ENCODE data around the gene CBX7.

The CBX7 gene

GRCh38 chr22:39122772-39123470, 29.6 kb downstream of the CBX7 start:
- no peak overlapping the region for H3K4me3 ChIP-seq (ENCODE audit: low read length)
- DNase-seq (ENCODE audit: low read depth) = no peak
- no peak for TF ChIP-seq CTCF (conservative IDR thresholded peaks at IDR 0.05; ENCODE audit: low read depth, low read length)

- TF ChIP-seq CTCF (conservative IDR thresholded peaks at IDR 0.05; ENCODE audit: low read depth, low read length) = no peak
Observed at GRCh38 chr22:39120983-39121382, 31.5 kb downstream of the CBX7 start.

GRCh38 chr22:39117585-39118191, 34.8 kb downstream of the CBX7 start:
- peak; percentile 61 for TF ChIP-seq CTCF (conservative IDR thresholded peaks at IDR 0.05; ENCODE audit: low read depth, low read length)
- DNase-seq (ENCODE audit: low read depth) = no peak
- H3K4me3 ChIP-seq (ENCODE audit: low read length) = no peak overlapping the region

More at GRCh38 chr22:39120983-39121382, 31.5 kb downstream of the CBX7 start:
- no peak overlapping the region for H3K4me3 ChIP-seq (ENCODE audit: low read length)
- no peak for DNase-seq (ENCODE audit: low read depth)

GRCh38 chr22:39115977-39116621, 36.4 kb downstream of the CBX7 start:
- TF ChIP-seq CTCF (conservative IDR thresholded peaks at IDR 0.05; ENCODE audit: low read depth, low read length) = no peak
- no peak overlapping the region for H3K4me3 ChIP-seq (ENCODE audit: low read length)
- DNase-seq (ENCODE audit: low read depth) = no peak

GRCh38 chr22:39115570-39115969, 36.9 kb downstream of the CBX7 start:
- no peak overlapping the region for H3K4me3 ChIP-seq (ENCODE audit: low read length)
- no peak for TF ChIP-seq CTCF (conservative IDR thresholded peaks at IDR 0.05; ENCODE audit: low read depth, low read length)
- DNase-seq (ENCODE audit: low read depth) = no peak

- no peak for TF ChIP-seq CTCF (conservative IDR thresholded peaks at IDR 0.05; ENCODE audit: low read depth, low read length)
- no peak for DNase-seq (ENCODE audit: low read depth)
- H3K4me3 ChIP-seq (ENCODE audit: low read length) = no peak overlapping the region
Observed at GRCh38 chr22:39114112-39114511, 38.4 kb downstream of the CBX7 start.
